HepG2 (cell line): ENCODE data around the gene BASP1. TPM values are rescaled to one million over a fixed set of nuclear protein-coding genes. Genes with fewer than 3 reads are reported as not detected.
"Not testable (repeated sequence)": the region's sequence is repeated elsewhere in the genome, so short reads cannot be mapped to it uniquely, and the experiment has no call there.

Source experiments
- ATAC-seq: fragments of 200-7000 bp; cut with Tn5 transposase; 3 replicates; pipeline ENCODE4 v1.9.1; 2020; ENCODE audit warnings: mild to moderate bottlenecking, moderate library complexity
- BruUV-seq: library from RNA; stranded (reverse); fragments of 400-500 nt; replicated peaks from 2 replicates; lab custom pipeline; 2021; lab: Mats Ljungman, UMichigan
- CTCF ChIA-PET: fragments of 300-600 bp; formaldehyde crosslinking; extraction: SDS; loops from one replicate; lab custom pipeline; 2021; ENCODE audit warnings: low total read pairs, inconsistent platforms, low intra/inter-chr PET ratio; lab: Yijun Ruan, JAX
- POLR2A ChIA-PET: fragments of 350-600 bp; sonication (Branson Sonifier 250); formaldehyde crosslinking; loops from one replicate; lab custom pipeline; 2020; ENCODE audit warnings: antibody characterized with exemption, inconsistent platforms; lab: Yijun Ruan, JAX
- DNase-seq: peaks from one replicate; pipeline ENCODE4 v3.0.0-alpha.2; 2015; ENCODE audit warnings: low spot score
- FAIRE-seq: peaks from 3 replicates; lab custom pipeline; 2011; peaks lifted over from hg19 to GRCh38; lab: Jason Lieb, UNC
- H2AFZ ChIP-seq: one replicate; pipeline ENCODE4 v1.6.1; 2011; ENCODE audit warnings: low read length, inconsistent platforms
- H3K27ac ChIP-seq: fragments of 300-600 bp; 3 replicates; pipeline ENCODE4 v1.8.0; 2011; ENCODE audit warnings: mixed run types, mild to moderate bottlenecking, mixed read lengths, low read length, inconsistent platforms; ENCODE audit not compliant: insufficient read depth; ENCODE audit errors: extremely low read length
- H3K27me3 ChIP-seq, 2 experiments: fragments of 200-600 bp in 1 of 2; 2 replicates in 1 of 2; 3 replicates in 1 of 2; pipeline versions ENCODE4 v1.6.0 to v1.8.0; 2011; ENCODE audit warnings: low read length in 2 of 2, mild to moderate bottlenecking in 2 of 2, moderate library complexity in 2 of 2, inconsistent platforms in 1 of 2; ENCODE audit not compliant: insufficient read depth in 2 of 2, control insufficient read depth in 1 of 2
- H3K36me3 ChIP-seq, 2 experiments: fragments of 200-600 bp in 1 of 2; replicated peaks in 1 of 2; 2 replicates in 1 of 2; 3 replicates in 1 of 2; pipeline versions ENCODE4 v1.5.1 to v1.8.0; 2011; ENCODE audit warnings: low read length in 2 of 2, inconsistent platforms in 1 of 2; ENCODE audit not compliant: insufficient read depth in 2 of 2, control insufficient read depth in 1 of 2
- H3K4me1 ChIP-seq: 2 replicates; pipeline ENCODE4 v1.5.1; 2012; ENCODE audit warnings: low read length, inconsistent platforms; ENCODE audit not compliant: insufficient read depth
- H3K4me2 ChIP-seq: 2 replicates; pipeline ENCODE4 v1.6.0; 2011; ENCODE audit warnings: low read depth, low read length, inconsistent platforms
- H3K4me3 ChIP-seq, 3 experiments: fragments of 200-600 bp in 1 of 3; sonication (generic), shearing (Covaris generic) in 1 of 3; replicated peaks in 1 of 3; 2 replicates each; pipeline ENCODE4 v1.5.1; 2011 to 2016; ENCODE audit warnings: low read length in 3 of 3, inconsistent platforms in 2 of 3, low read depth in 2 of 3, mild to moderate bottlenecking in 2 of 3, control low read depth in 1 of 3, mixed read lengths in 1 of 3; ENCODE audit not compliant: insufficient read depth in 1 of 3
- H3K79me2 ChIP-seq: one replicate; pipeline ENCODE4 v1.6.1; 2011; ENCODE audit warnings: low read length, inconsistent platforms; ENCODE audit not compliant: insufficient read depth
- H3K9ac ChIP-seq: 2 replicates; pipeline ENCODE4 v1.6.0; 2011; ENCODE audit warnings: mild to moderate bottlenecking, low read depth, low read length, inconsistent platforms; ENCODE audit not compliant: insufficient read depth
- H3K9me3 ChIP-seq: 2 replicates; pipeline ENCODE4 v1.5.1; 2012; ENCODE audit warnings: mild to moderate bottlenecking, low read length
- H4K20me1 ChIP-seq: 2 replicates; pipeline ENCODE4 v1.6.0; 2011; ENCODE audit warnings: inconsistent platforms, mild to moderate bottlenecking, low read length, moderate library complexity; ENCODE audit not compliant: insufficient read depth
- WGBS: methylation state at CpG from one replicate; pipeline ENCODE4 v1.1.6; 2017; ENCODE audit warnings: low lambda C conversion rate; 5-methylcytosine and 5-hydroxymethylcytosine counted together
- in situ Hi-C: cut with HindIII; loops from 2 replicates; pipeline ENCODE4 v1.10.0; 2017; ENCODE audit warnings: low pct_unique_long_range_greater_than_20kb; ENCODE audit not compliant: extremely low pct_ligation_motif_present
- intact Hi-C: fragments of 100-400 bp; cut with micrococcal nuclease; formaldehyde crosslinking; loops from one replicate; pipeline ENCODE4 v1.10.0; 2022; ENCODE audit not compliant: unreplicated experiment
- polyA plus RNA-seq, 8 experiments: library from polyadenylated mRNA; depleted of rRNA in 3 of 8; stranded (reverse) in 7 of 8; unstranded in 1 of 8; fragments of >200 nt; fragmentation: Illumina TruSeq in 4 of 8; extraction: Trizol in 4 of 8; gene quantifications; 2 replicates each; pipeline versions ENCODE4 v1.2.1 to v1.2.3, GENCODE V29; 2011 to 2016; ENCODE audit warnings: low read depth in 4 of 8, missing spikeins in 1 of 8, mixed read lengths in 1 of 8; ENCODE audit not compliant: insufficient read depth in 1 of 8
- total RNA-seq, 5 experiments: library from RNA; depleted of rRNA; stranded (reverse); fragments of >200 nt; fragmentation: Illumina TruSeq; extraction: Trizol; gene quantifications; 2 replicates each; pipeline ENCODE4 v1.2.3, GENCODE V29; 2016; ENCODE audit warnings: low read depth in 1 of 5
- TF ChIP-seq, protein P1 (sequence below): sonication (generic); formaldehyde crosslinking; IDR thresholded peaks from 2 replicates; pipeline ENCODE4 v1.4.0; 2020; ENCODE audit warnings: missing genetic modification reagents, borderline replicate concordance

The BASP1 gene
- total and polyA plus RNA-seq, 2 of the 13 experiments (the other 11 are each of a cell fraction or from before 2014, with no cell fraction given), result 0.04 TPM; not detected in 1

DNA sequence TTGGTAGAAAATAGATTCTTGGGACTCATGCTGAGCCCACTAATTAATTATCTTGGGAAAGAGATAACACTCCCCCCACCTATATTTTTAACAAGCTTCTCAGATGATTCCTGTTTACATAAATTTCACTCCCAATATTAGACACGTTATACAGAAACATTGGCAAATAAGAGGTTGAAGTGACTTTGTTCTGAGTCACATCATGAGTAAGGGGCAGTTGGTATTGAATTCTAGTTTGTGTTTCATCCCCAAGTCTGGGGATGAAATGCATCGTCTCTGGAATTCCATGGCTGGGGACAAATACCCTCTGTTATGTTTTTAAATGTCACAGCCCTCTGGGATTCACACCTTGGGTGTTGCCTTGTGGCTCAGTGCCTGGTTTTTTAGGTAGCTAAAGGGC is 41.0 kb downstream of the BASP1 start (continued):
- TF ChIP-seq, protein P1, sequence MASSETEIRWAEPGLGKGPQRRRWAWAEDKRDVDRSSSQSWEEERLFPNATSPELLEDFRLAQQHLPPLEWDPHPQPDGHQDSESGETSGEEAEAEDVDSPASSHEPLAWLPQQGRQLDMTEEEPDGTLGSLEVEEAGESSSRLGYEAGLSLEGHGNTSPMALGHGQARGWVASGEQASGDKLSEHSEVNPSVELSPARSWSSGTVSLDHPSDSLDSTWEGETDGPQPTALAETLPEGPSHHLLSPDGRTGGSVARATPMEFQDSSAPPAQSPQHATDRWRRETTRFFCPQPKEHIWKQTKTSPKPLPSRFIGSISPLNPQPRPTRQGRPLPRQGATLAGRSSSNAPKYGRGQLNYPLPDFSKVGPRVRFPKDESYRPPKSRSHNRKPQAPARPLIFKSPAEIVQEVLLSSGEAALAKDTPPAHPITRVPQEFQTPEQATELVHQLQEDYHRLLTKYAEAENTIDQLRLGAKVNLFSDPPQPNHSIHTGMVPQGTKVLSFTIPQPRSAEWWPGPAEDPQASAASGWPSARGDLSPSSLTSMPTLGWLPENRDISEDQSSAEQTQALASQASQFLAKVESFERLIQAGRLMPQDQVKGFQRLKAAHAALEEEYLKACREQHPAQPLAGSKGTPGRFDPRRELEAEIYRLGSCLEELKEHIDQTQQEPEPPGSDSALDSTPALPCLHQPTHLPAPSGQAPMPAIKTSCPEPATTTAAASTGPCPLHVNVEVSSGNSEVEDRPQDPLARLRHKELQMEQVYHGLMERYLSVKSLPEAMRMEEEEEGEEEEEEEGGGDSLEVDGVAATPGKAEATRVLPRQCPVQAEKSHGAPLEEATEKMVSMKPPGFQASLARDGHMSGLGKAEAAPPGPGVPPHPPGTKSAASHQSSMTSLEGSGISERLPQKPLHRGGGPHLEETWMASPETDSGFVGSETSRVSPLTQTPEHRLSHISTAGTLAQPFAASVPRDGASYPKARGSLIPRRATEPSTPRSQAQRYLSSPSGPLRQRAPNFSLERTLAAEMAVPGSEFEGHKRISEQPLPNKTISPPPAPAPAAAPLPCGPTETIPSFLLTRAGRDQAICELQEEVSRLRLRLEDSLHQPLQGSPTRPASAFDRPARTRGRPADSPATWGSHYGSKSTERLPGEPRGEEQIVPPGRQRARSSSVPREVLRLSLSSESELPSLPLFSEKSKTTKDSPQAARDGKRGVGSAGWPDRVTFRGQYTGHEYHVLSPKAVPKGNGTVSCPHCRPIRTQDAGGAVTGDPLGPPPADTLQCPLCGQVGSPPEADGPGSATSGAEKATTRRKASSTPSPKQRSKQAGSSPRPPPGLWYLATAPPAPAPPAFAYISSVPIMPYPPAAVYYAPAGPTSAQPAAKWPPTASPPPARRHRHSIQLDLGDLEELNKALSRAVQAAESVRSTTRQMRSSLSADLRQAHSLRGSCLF (CRISPR knock-in tag), result no peak

DNA sequence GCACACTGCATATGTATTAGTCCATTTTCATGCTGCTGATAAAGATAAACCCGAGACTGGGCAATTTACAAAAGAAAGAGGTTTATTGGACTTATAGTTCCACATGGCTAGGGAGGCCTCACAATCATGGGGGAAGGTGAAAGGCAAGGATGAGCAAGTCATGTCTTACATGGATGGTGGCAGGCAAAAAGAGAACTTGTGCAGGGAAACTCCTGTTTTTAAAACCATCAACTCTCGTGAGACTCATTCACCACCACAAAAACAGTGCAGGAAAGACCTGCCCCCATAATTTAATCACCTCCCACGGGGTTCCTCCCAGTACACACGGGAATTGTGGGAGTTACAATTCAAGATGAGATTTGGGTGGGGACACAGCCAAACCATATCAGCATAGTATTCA is 41.6 kb downstream of the BASP1 start:
- H2AFZ ChIP-seq, POLR2A ChIA-PET, H3K27me3 ChIP-seq, H3K9ac ChIP-seq, H3K4me1 ChIP-seq, BruUV-seq, DNase-seq, intact Hi-C loops, ATAC-seq, H3K79me2 ChIP-seq, H3K9me3 ChIP-seq, H3K27ac ChIP-seq, H3K4me3 ChIP-seq, FAIRE-seq, H3K4me2 ChIP-seq, H4K20me1 ChIP-seq, CTCF ChIA-PET, in situ Hi-C loops, H3K36me3 ChIP-seq: not testable (repeated sequence)
- 3% methylated on average over 4 of the region's 4 CpGs for WGBS
